IMR-90 (cell line): ENCODE results near the gene NLGN1. TPM values are rescaled to one million over a fixed set of nuclear protein-coding genes. Genes with fewer than 3 reads are reported as not detected.

Experiments used
- ATAC-seq: fragments of 200-7000 bp; cut with Tn5 transposase; 2 replicates; pipeline ENCODE4 v1.9.1; 2020; ENCODE audit warnings: low read depth, mild to moderate bottlenecking, moderate library complexity
- BruUV-seq: library from RNA; stranded (reverse); fragments of 400-500 nt; replicated peaks from 2 replicates; lab custom pipeline; 2021; lab: Mats Ljungman, UMichigan
- CTCF ChIA-PET: fragments of 300-600 bp; formaldehyde crosslinking; extraction: SDS; loops from one replicate; lab custom pipeline; 2021; ENCODE audit warnings: antibody characterized with exemption; lab: Yijun Ruan, JAX
- POLR2A ChIA-PET: fragments of 300-600 bp; sonication (Branson Sonifier 250); formaldehyde crosslinking; loops from one replicate; lab custom pipeline; 2022; ENCODE audit warnings: antibody characterized with exemption; ENCODE audit not compliant: unreplicated experiment; lab: Charles Lee
- DNase-seq: peaks from one replicate; pipeline ENCODE4 v3.0.0; 2013
- H2AFZ ChIP-seq: replicated peaks from 2 replicates; pipeline ENCODE3; 2013; ENCODE audit warnings: low read length, mild to moderate bottlenecking; ENCODE audit not compliant: poor library complexity
- H2AK5ac ChIP-seq: 2 replicates; pipeline ENCODE4 v1.6.1; 2013; ENCODE audit warnings: low read depth, low read length, inconsistent platforms
- H2AK9ac ChIP-seq: replicated peaks from 2 replicates; pipeline ENCODE3; 2013; ENCODE audit warnings: mild to moderate bottlenecking, low read depth, low read length, moderate library complexity; ENCODE audit not compliant: poor library complexity
- H2BK120ac ChIP-seq: 2 replicates; pipeline ENCODE4 v1.6.1; 2013; ENCODE audit warnings: low read depth, low read length, inconsistent platforms
- H2BK15ac ChIP-seq: 3 replicates; pipeline ENCODE4 v1.6.1; 2013; ENCODE audit warnings: low read depth, low read length, inconsistent platforms
- H2BK20ac ChIP-seq: 2 replicates; pipeline ENCODE4 v1.6.1; 2013; ENCODE audit warnings: low read depth, mild to moderate bottlenecking, inconsistent platforms, low read length, moderate library complexity
- H2BK5ac ChIP-seq: 2 replicates; pipeline ENCODE4 v1.6.1; 2013; ENCODE audit warnings: mild to moderate bottlenecking, low read depth, low read length, inconsistent platforms; ENCODE audit not compliant: poor library complexity, severe bottlenecking
- H3K14ac ChIP-seq: replicated peaks from 2 replicates; pipeline ENCODE4 v1.6.1; 2013; ENCODE audit warnings: low read depth, low read length, inconsistent platforms
- H3K18ac ChIP-seq: 2 replicates; pipeline ENCODE4 v1.6.1; 2013; ENCODE audit warnings: low read depth, low read length, control low read depth
- H3K23ac ChIP-seq: 2 replicates; pipeline ENCODE4 v1.6.1; 2013; ENCODE audit warnings: low read depth, low read length, inconsistent platforms
- H3K27ac ChIP-seq: 2 replicates; pipeline ENCODE4 v1.5.1; 2013; ENCODE audit warnings: mild to moderate bottlenecking, control low read depth, low read length; ENCODE audit not compliant: insufficient read depth
- H3K27me3 ChIP-seq: 2 replicates; pipeline ENCODE4 v1.6.1; 2013; ENCODE audit warnings: low read length; ENCODE audit not compliant: control insufficient read depth, insufficient read depth
- H3K36me3 ChIP-seq: 2 replicates; pipeline ENCODE4 v1.6.1; 2013; ENCODE audit warnings: low read length, mixed read lengths; ENCODE audit not compliant: control insufficient read depth, insufficient read depth
- H3K4ac ChIP-seq: 2 replicates; pipeline ENCODE4 v1.6.1; 2013; ENCODE audit warnings: low read depth, low read length, inconsistent platforms
- H3K4me1 ChIP-seq: 2 replicates; pipeline ENCODE4 v1.6.1; 2013; ENCODE audit warnings: low read length, mixed read lengths; ENCODE audit not compliant: control insufficient read depth, insufficient read depth
- H3K4me2 ChIP-seq: 2 replicates; pipeline ENCODE4 v1.6.1; 2013; ENCODE audit warnings: low read depth, mild to moderate bottlenecking, control low read depth, low read length, moderate library complexity
- H3K4me3 ChIP-seq: 2 replicates; pipeline ENCODE4 v1.5.1; 2013; ENCODE audit warnings: low read depth, mild to moderate bottlenecking, control low read depth, low read length, moderate library complexity; ENCODE audit not compliant: insufficient read depth
- H3K56ac ChIP-seq: 2 replicates; pipeline ENCODE4 v1.6.1; 2013; ENCODE audit warnings: low read length, inconsistent platforms; ENCODE audit not compliant: insufficient read depth; ENCODE audit errors: extremely low read depth
- H3K79me1 ChIP-seq, 2 experiments: 2 replicates each; pipeline ENCODE4 v1.6.1; 2013; ENCODE audit warnings: low read length in 2 of 2, inconsistent platforms in 1 of 2, low read depth in 1 of 2
- H3K9ac ChIP-seq: 2 replicates; pipeline ENCODE4 v1.6.1; 2013; ENCODE audit warnings: low read depth, low read length, control low read depth
- H3K9me1 ChIP-seq: 2 replicates; pipeline ENCODE4 v1.6.1; 2013; ENCODE audit warnings: low read length, inconsistent platforms; ENCODE audit not compliant: insufficient read depth
- H3K9me3 ChIP-seq: 2 replicates; pipeline ENCODE4 v1.6.1; 2013; ENCODE audit warnings: low read length; ENCODE audit not compliant: control insufficient read depth, insufficient read depth
- H4K20me1 ChIP-seq: 2 replicates; pipeline ENCODE4 v1.6.1; 2013; ENCODE audit warnings: low read length, inconsistent platforms; ENCODE audit not compliant: insufficient read depth
- H4K5ac ChIP-seq: 2 replicates; pipeline ENCODE4 v1.6.1; 2013; ENCODE audit warnings: mild to moderate bottlenecking, low read depth, low read length, control low read depth
- H4K8ac ChIP-seq, 2 experiments: 2 replicates each; pipeline ENCODE4 v1.6.1; 2013; ENCODE audit warnings: low read depth in 2 of 2, low read length in 2 of 2, control low read depth in 1 of 2, inconsistent platforms in 1 of 2
- H4K91ac ChIP-seq: 2 replicates; pipeline ENCODE4 v1.6.1; 2013; ENCODE audit warnings: low read depth, low read length, inconsistent platforms; ENCODE audit not compliant: insufficient read depth
- CEBPB ChIP-seq: IDR thresholded peaks from 2 replicates; pipeline ENCODE4 v1.6.1; 2012; ENCODE audit warnings: low read depth, low read length, improper control_type of control experiment
- WGBS, 2 experiments: methylation state at CpG; one replicate each; pipeline versions ENCODE4 v1.1.5 to v1.1.7; 2013; ENCODE audit warnings: missing lambda C conversion rate in 2 of 2; ENCODE audit not compliant: insufficient read length in 1 of 2; ENCODE audit errors: extremely low coverage in 2 of 2; 5-methylcytosine and 5-hydroxymethylcytosine counted together
- dilution Hi-C: fragments of 300-500 bp; cut with HindIII; formaldehyde crosslinking; loops from one replicate; pipeline ENCODE4 v1.14.3; 2018; ENCODE audit warnings: low sequenced_read_pairs; ENCODE audit not compliant: unreplicated experiment
- in situ Hi-C: fragments of 300-500 bp; cut with MboI; formaldehyde crosslinking; loops from 3 replicates; pipeline ENCODE4 v1.14.3; 2019; ENCODE audit warnings: low sequenced_read_pairs, inconsistent platforms, mixed read lengths
- intact Hi-C: fragments of 100-400 bp; cut with micrococcal nuclease; formaldehyde crosslinking; loops from 2 replicates; pipeline ENCODE4 v1.10.0; 2022
- polyA plus RNA-seq, 3 experiments: library from polyadenylated mRNA; depleted of rRNA; stranded (reverse); fragments of >200 nt; gene quantifications; 2 replicates each; pipeline ENCODE4 v1.2.3, GENCODE V29; 2012; ENCODE audit warnings: low replicate concordance in 1 of 3
- total RNA-seq: library from RNA; depleted of rRNA; stranded (reverse); fragments of >200 nt; gene quantifications from 2 replicates; pipeline ENCODE4 v1.2.3, GENCODE V29; 2012

NLGN1 gene
- total and polyA plus RNA-seq, 2 of the 4 experiments (the other 2 are of a cell fraction): 1.8 to 12.5 TPM

GRCh38 chr3:173902401-173902800, 504.9 kb downstream of the NLGN1 start:
- Histone ChIP-seq H3K4me1 (no peaks in the 10 kb centered on the region), H4K8ac (no peak overlapping the region), H2AFZ (no peak overlapping the region), H2BK15ac (no peak overlapping the region), H3K9ac (no peak overlapping the region), H3K27ac (no peak overlapping the region), H2BK5ac (no peak overlapping the region), H3K79me1 (no peaks in the 10 kb centered on the region), H4K91ac (no peak overlapping the region), H3K9me1 (no peaks in the 10 kb centered on the region), H3K36me3 (no peaks in the 10 kb centered on the region), H3K14ac (no peak overlapping the region), H2AK9ac (no peak overlapping the region), H3K27me3 (no peaks in the 10 kb centered on the region), H3K56ac (no peak overlapping the region), H3K4ac (no peak overlapping the region), H3K4me3 (no peak overlapping the region), H3K18ac (no peak overlapping the region), H2BK20ac (no peak overlapping the region), H2AK5ac (no peak overlapping the region), H3K4me2 (no peak overlapping the region), H3K9me3 (no peaks in the 10 kb centered on the region), H4K20me1 (no peaks in the 10 kb centered on the region), H2BK120ac (no peak overlapping the region), H4K5ac (no peak overlapping the region), H3K23ac (no peak overlapping the region)
- no peak for DNase-seq
- no TSS peak for BruUV-seq
- in situ Hi-C loops (no loop called here), dilution Hi-C loops (no loop called here), intact Hi-C loops (no loop called here)
- WGBS, 2 experiments: no CpG with 5 or more reads among the region's 1 CpG
- no peak for TF ChIP-seq CEBPB
- ATAC-seq: no peak
- CTCF ChIA-PET: no interaction called here
- POLR2A ChIA-PET: no interaction called here
